Uterus (tissue), 4 donors: ENCODE data around the gene CCDC93. TPM values are rescaled to one million over a fixed set of nuclear protein-coding genes. Genes with fewer than 3 reads are reported as not detected.

Experiments
- DNase-seq, 2 donors: peaks; one replicate each; pipeline ENCODE4 v3.0.0-alpha.2; 2019 to 2020
- H3K27ac ChIP-seq, 2 donors: fragments of 200-600 bp; sonication (generic); 1 replicate in 1 of 2; 2 replicates in 1 of 2; pipeline ENCODE4 v1.5.1; 2016 to 2018
- H3K27me3 ChIP-seq, 2 donors: fragments of 200-600 bp; sonication (generic); one replicate each; pipeline ENCODE4 v1.5.1; 2018 to 2019; ENCODE audit warnings: control low read depth in 1 of 2
- H3K36me3 ChIP-seq, 2 donors: fragments of 200-600 bp; sonication (generic); one replicate each; pipeline ENCODE4 v1.5.1; 2019; ENCODE audit warnings: control low read depth in 1 of 2
- H3K4me1 ChIP-seq, 2 donors: fragments of 200-600 bp; sonication (generic); one replicate each; pipeline ENCODE4 v1.5.1; 2018 to 2019; ENCODE audit warnings: control low read depth in 1 of 2
- H3K4me3 ChIP-seq, 2 donors: fragments of 200-600 bp; sonication (generic); 1 replicate in 1 of 2; 2 replicates in 1 of 2; pipeline ENCODE4 v1.5.1; 2018 to 2019; ENCODE audit warnings: mild to moderate bottlenecking in 1 of 2
- H3K9me3 ChIP-seq, 2 donors: fragments of 200-600 bp; sonication (generic); one replicate each; pipeline ENCODE4 v1.5.1; 2019; ENCODE audit warnings: control low read depth in 1 of 2
- CTCF ChIP-seq, 4 experiments: fragments of 200-600 bp in 2 of 4; fragments of 450-650 bp in 2 of 4; sonication (generic) in 2 of 4; IDR thresholded peaks; one replicate each; pipeline ENCODE4 v1.5.1; 2016 to 2019; ENCODE audit warnings: antibody characterized with exemption in 4 of 4, mild to moderate bottlenecking in 2 of 4, moderate library complexity in 1 of 4
- POLR2A ChIP-seq, 2 donors: fragments of 450-650 bp; IDR thresholded peaks; one replicate each; pipeline ENCODE4 v1.6.1; 2016; ENCODE audit warnings: antibody characterized with exemption in 2 of 2, mild to moderate bottlenecking in 1 of 2, moderate library complexity in 1 of 2
- intact Hi-C: fragments of 100-400 bp; cut with DNase I; formaldehyde crosslinking; loops from one replicate; pipeline ENCODE4 v1.15.1; 2023; ENCODE audit warnings: low total_unique reads
- total RNA-seq, 4 donors: library from RNA; depleted of rRNA in 3 of 4; stranded (reverse); fragments of >200 nt in 3 of 4; gene quantifications; one replicate each; pipeline versions ENCODE4 v1.1.0 to v1.2.4, GENCODE V29; 2014 to 2023
- donor health status: DM: yes; HTN: yes; CAD: no.

Gene CCDC93
- total RNA-seq, 4 donors from 2014 or later = 6.5 to 45.5 (median 32.7) TPM

GRCh38 chr2:117943013-117943672, 70.7 kb downstream of the CCDC93 start:
- Histone ChIP-seq H3K9me3 (no peaks in the 10 kb centered on the region), H3K27me3 (no peaks in the 10 kb centered on the region), H3K36me3 (no peaks in the 10 kb centered on the region), H3K27ac (no peak overlapping the region), H3K4me1 (no peaks in the 10 kb centered on the region), H3K4me3 (no peak overlapping the region)
- no peak for DNase-seq
- intact Hi-C loops = no loop called here
- TF ChIP-seq POLR2A (IDR thresholded peaks at IDR 0.05) (no peak), CTCF (IDR thresholded peaks at IDR 0.05) (no peak)

GRCh38 chr2:117942551-117942950, 71.3 kb downstream of the CCDC93 start:
- intact Hi-C loops = no loop called here
- Histone ChIP-seq H3K27me3 (no peaks in the 10 kb centered on the region), H3K4me1 (no peaks in the 10 kb centered on the region), H3K9me3 (no peaks in the 10 kb centered on the region), H3K27ac (peak overlapping the region in 1 of 2 donors; percentile 2), H3K4me3 (no peak overlapping the region), H3K36me3 (no peaks in the 10 kb centered on the region)
- TF ChIP-seq CTCF (IDR thresholded peaks at IDR 0.05) (no peak), POLR2A (IDR thresholded peaks at IDR 0.05) (no peak)
- DNase-seq = no peak

GRCh38 chr2:117941693-117942092, 72.2 kb downstream of the CCDC93 start:
- Histone ChIP-seq H3K4me1 (no peaks in the 10 kb centered on the region), H3K4me3 (no peak overlapping the region), H3K9me3 (no peaks in the 10 kb centered on the region), H3K36me3 (no peaks in the 10 kb centered on the region), H3K27me3 (no peaks in the 10 kb centered on the region), H3K27ac (no peak overlapping the region)
- no peak for TF ChIP-seq POLR2A (IDR thresholded peaks at IDR 0.05)
- no peak for TF ChIP-seq CTCF (IDR thresholded peaks at IDR 0.05)
- DNase-seq = no peak
- intact Hi-C loops = no loop called here

- DNase-seq = no peak
- intact Hi-C loops = no loop called here
Measured at GRCh38 chr2:117940436-117940835, 73.4 kb downstream of the CCDC93 start.

More at GRCh38 chr2:117940436-117940835, 73.4 kb downstream of the CCDC93 start:
- Histone ChIP-seq H3K27ac (no peak overlapping the region), H3K9me3 (no peaks in the 10 kb centered on the region), H3K4me1 (no peaks in the 10 kb centered on the region), H3K36me3 (no peaks in the 10 kb centered on the region), H3K4me3 (no peak overlapping the region), H3K27me3 (no peaks in the 10 kb centered on the region)
- TF ChIP-seq POLR2A (IDR thresholded peaks at IDR 0.05) = no peak
- TF ChIP-seq CTCF (IDR thresholded peaks at IDR 0.05) = no peak
